ENCODE results near the gene PNPLA1. TPM values are rescaled to one million over a fixed set of nuclear protein-coding genes. Genes with fewer than 3 reads are reported as not detected.

Gene PNPLA1
- total RNA-seq, 2 donors from 2014 or later, result 2.0 TPM; not detected in 1

GRCh38 chr6:36239774-36240173, 30.1 kb upstream of the PNPLA1 start:
- H3K27ac ChIP-seq, result no peak overlapping the region
- H3K4me1 ChIP-seq (replicated peaks), result no peaks in the 10 kb centered on the region
- intact Hi-C loops (cut with DNase I), result no loop called here
- 82% methylated on average over 5 of the region's 5 CpGs for WGBS
- TF ChIP-seq POLR2A (IDR thresholded peaks at IDR 0.05), result no peak
- no peak for TF ChIP-seq CTCF (IDR thresholded peaks at IDR 0.05)
- no peak for TF ChIP-seq POLR2AphosphoS5 (IDR thresholded peaks at IDR 0.05)
- H3K27me3 ChIP-seq (replicated peaks; ENCODE audit: insufficient read depth), result no peaks in the 10 kb centered on the region
- no peaks in the 10 kb centered on the region for H3K9me3 ChIP-seq
- H3K4me3 ChIP-seq, result no peak overlapping the region
- no peaks in the 10 kb centered on the region for H3K36me3 ChIP-seq
- DNase-seq (ENCODE audit: low spot score), result no peak

GRCh38 chr6:36241728-36242127, 28.1 kb upstream of the PNPLA1 start:
- TF ChIP-seq POLR2AphosphoS5 (IDR thresholded peaks at IDR 0.05) (no peak), POLR2A (IDR thresholded peaks at IDR 0.05) (no peak), CTCF (IDR thresholded peaks at IDR 0.05) (no peak)
- WGBS, result 72% methylated on average over 10 of the region's 10 CpGs

GRCh38 chr6:36242161-36242560, 27.7 kb upstream of the PNPLA1 start:
- H3K27me3 ChIP-seq (replicated peaks; ENCODE audit: insufficient read depth), result no peaks in the 10 kb centered on the region
- H3K4me1 ChIP-seq (replicated peaks), result no peaks in the 10 kb centered on the region
- H3K4me3 ChIP-seq, result no peak overlapping the region
- 90% methylated on average over 5 of the region's 5 CpGs for WGBS
- H3K9me3 ChIP-seq, result no peaks in the 10 kb centered on the region
- intact Hi-C loops (cut with DNase I), result no loop called here
- no peak for DNase-seq (ENCODE audit: low spot score)
- no peak for TF ChIP-seq POLR2AphosphoS5 (IDR thresholded peaks at IDR 0.05)
- no peak for TF ChIP-seq CTCF (IDR thresholded peaks at IDR 0.05)
- TF ChIP-seq POLR2A (IDR thresholded peaks at IDR 0.05), result no peak
- no peak overlapping the region for H3K27ac ChIP-seq
- no peaks in the 10 kb centered on the region for H3K36me3 ChIP-seq

More at GRCh38 chr6:36241728-36242127, 28.1 kb upstream of the PNPLA1 start:
- Histone ChIP-seq H3K27ac (no peak overlapping the region), H3K9me3 (no peaks in the 10 kb centered on the region), H3K4me1 (replicated peaks) (no peaks in the 10 kb centered on the region), H3K27me3 (replicated peaks; ENCODE audit: insufficient read depth) (no peaks in the 10 kb centered on the region), H3K4me3 (no peak overlapping the region), H3K36me3 (no peaks in the 10 kb centered on the region)
- intact Hi-C loops (cut with DNase I), result no loop called here
- no peak for DNase-seq (ENCODE audit: low spot score)

- no peak for DNase-seq (ENCODE audit: low spot score)
- Histone ChIP-seq H3K27me3 (replicated peaks; ENCODE audit: insufficient read depth) (no peaks in the 10 kb centered on the region), H3K36me3 (no peaks in the 10 kb centered on the region), H3K4me1 (replicated peaks) (no peaks in the 10 kb centered on the region), H3K27ac (no peak overlapping the region), H3K9me3 (no peaks in the 10 kb centered on the region), H3K4me3 (no peak overlapping the region)
- 91% methylated on average over 4 of the region's 4 CpGs for WGBS
- TF ChIP-seq POLR2AphosphoS5 (IDR thresholded peaks at IDR 0.05) (no peak), CTCF (IDR thresholded peaks at IDR 0.05) (no peak), POLR2A (IDR thresholded peaks at IDR 0.05) (no peak)
- intact Hi-C loops (cut with DNase I), result no loop called here
Measured at GRCh38 chr6:36242626-36243025, 27.2 kb upstream of the PNPLA1 start.

GRCh38 chr6:36243562-36244212, 26.2 kb upstream of the PNPLA1 start:
- TF ChIP-seq POLR2A (IDR thresholded peaks at IDR 0.05), result no peak
- no peak for TF ChIP-seq POLR2AphosphoS5 (IDR thresholded peaks at IDR 0.05)
- no peak for TF ChIP-seq CTCF (IDR thresholded peaks at IDR 0.05)
- 78% methylated on average over 3 of the region's 3 CpGs for WGBS
- no peak for DNase-seq (ENCODE audit: low spot score)
- H3K27me3 ChIP-seq (replicated peaks; ENCODE audit: insufficient read depth), result no peaks in the 10 kb centered on the region
- H3K36me3 ChIP-seq, result no peaks in the 10 kb centered on the region
- intact Hi-C loops (cut with DNase I), result no loop called here
- H3K4me3 ChIP-seq, result no peak overlapping the region
- no peaks in the 10 kb centered on the region for H3K9me3 ChIP-seq
- H3K4me1 ChIP-seq (replicated peaks), result no peaks in the 10 kb centered on the region
- H3K27ac ChIP-seq, result no peak overlapping the region
